HepG2 (cell line): ENCODE measurements around the gene MDP1. TPM values are rescaled to one million over a fixed set of nuclear protein-coding genes. Genes with fewer than 3 reads are reported as not detected.

Source experiments
- ATAC-seq: fragments of 200-7000 bp; cut with Tn5 transposase; 3 replicates; pipeline ENCODE4 v1.9.1; 2020; ENCODE audit warnings: mild to moderate bottlenecking, moderate library complexity
- BruUV-seq: library from RNA; stranded (reverse); fragments of 400-500 nt; replicated peaks from 2 replicates; lab custom pipeline; 2021; lab: Mats Ljungman, UMichigan
- CTCF ChIA-PET: fragments of 300-600 bp; formaldehyde crosslinking; extraction: SDS; loops from one replicate; lab custom pipeline; 2021; ENCODE audit warnings: low total read pairs, inconsistent platforms, low intra/inter-chr PET ratio; lab: Yijun Ruan, JAX
- POLR2A ChIA-PET: fragments of 350-600 bp; sonication (Branson Sonifier 250); formaldehyde crosslinking; loops from one replicate; lab custom pipeline; 2020; ENCODE audit warnings: antibody characterized with exemption, inconsistent platforms; lab: Yijun Ruan, JAX
- DNase-seq: peaks from one replicate; pipeline ENCODE4 v3.0.0-alpha.2; 2015; ENCODE audit warnings: low spot score
- FAIRE-seq: peaks from 3 replicates; lab custom pipeline; 2011; peaks lifted over from hg19 to GRCh38; lab: Jason Lieb, UNC
- H2AFZ ChIP-seq: one replicate; pipeline ENCODE4 v1.6.1; 2011; ENCODE audit warnings: low read length, inconsistent platforms
- H3K27ac ChIP-seq: fragments of 300-600 bp; 3 replicates; pipeline ENCODE4 v1.8.0; 2011; ENCODE audit warnings: mixed run types, mild to moderate bottlenecking, mixed read lengths, low read length, inconsistent platforms; ENCODE audit not compliant: insufficient read depth; ENCODE audit errors: extremely low read length
- H3K27me3 ChIP-seq, 2 experiments: fragments of 200-600 bp in 1 of 2; 2 replicates in 1 of 2; 3 replicates in 1 of 2; pipeline versions ENCODE4 v1.6.0 to v1.8.0; 2011; ENCODE audit warnings: low read length in 2 of 2, mild to moderate bottlenecking in 2 of 2, moderate library complexity in 2 of 2, inconsistent platforms in 1 of 2; ENCODE audit not compliant: insufficient read depth in 2 of 2, control insufficient read depth in 1 of 2
- H3K36me3 ChIP-seq, 2 experiments: fragments of 200-600 bp in 1 of 2; replicated peaks in 1 of 2; 2 replicates in 1 of 2; 3 replicates in 1 of 2; pipeline versions ENCODE4 v1.5.1 to v1.8.0; 2011; ENCODE audit warnings: low read length in 2 of 2, inconsistent platforms in 1 of 2; ENCODE audit not compliant: insufficient read depth in 2 of 2, control insufficient read depth in 1 of 2
- H3K4me1 ChIP-seq: 2 replicates; pipeline ENCODE4 v1.5.1; 2012; ENCODE audit warnings: low read length, inconsistent platforms; ENCODE audit not compliant: insufficient read depth
- H3K4me2 ChIP-seq: 2 replicates; pipeline ENCODE4 v1.6.0; 2011; ENCODE audit warnings: low read depth, low read length, inconsistent platforms
- H3K4me3 ChIP-seq, 3 experiments: fragments of 200-600 bp in 1 of 3; sonication (generic), shearing (Covaris generic) in 1 of 3; replicated peaks in 1 of 3; 2 replicates each; pipeline ENCODE4 v1.5.1; 2011 to 2016; ENCODE audit warnings: low read length in 3 of 3, inconsistent platforms in 2 of 3, low read depth in 2 of 3, mild to moderate bottlenecking in 2 of 3, control low read depth in 1 of 3, mixed read lengths in 1 of 3; ENCODE audit not compliant: insufficient read depth in 1 of 3
- H3K79me2 ChIP-seq: one replicate; pipeline ENCODE4 v1.6.1; 2011; ENCODE audit warnings: low read length, inconsistent platforms; ENCODE audit not compliant: insufficient read depth
- H3K9ac ChIP-seq: 2 replicates; pipeline ENCODE4 v1.6.0; 2011; ENCODE audit warnings: mild to moderate bottlenecking, low read depth, low read length, inconsistent platforms; ENCODE audit not compliant: insufficient read depth
- H3K9me3 ChIP-seq: 2 replicates; pipeline ENCODE4 v1.5.1; 2012; ENCODE audit warnings: mild to moderate bottlenecking, low read length
- H4K20me1 ChIP-seq: 2 replicates; pipeline ENCODE4 v1.6.0; 2011; ENCODE audit warnings: inconsistent platforms, mild to moderate bottlenecking, low read length, moderate library complexity; ENCODE audit not compliant: insufficient read depth
- AGO2 ChIP-seq: fragments of 200-400 bp; formaldehyde crosslinking; optimal IDR thresholded peaks from 2 replicates; pipeline ENCODE3; 2017; ENCODE audit warnings: mild to moderate bottlenecking, low read depth, low read length, moderate library complexity
- ATF6 ChIP-seq: sonication (generic); formaldehyde crosslinking; conservative IDR thresholded peaks from 2 replicates; pipeline ENCODE4 v1.4.0; 2020; ENCODE audit warnings: missing genetic modification reagents
- DZIP1 ChIP-seq: sonication (generic); formaldehyde crosslinking; IDR thresholded peaks from 2 replicates; pipeline ENCODE4 v1.5.0; 2020; ENCODE audit warnings: mild to moderate bottlenecking, missing genetic modification reagents
- GABPB1 ChIP-seq: IDR thresholded peaks from 2 replicates; pipeline ENCODE4 v1.6.1; 2016; ENCODE audit warnings: mild to moderate bottlenecking, missing genetic modification reagents, moderate library complexity, missing compliant biosample characterization
- MLX ChIP-seq: IDR thresholded peaks from 2 replicates; pipeline ENCODE4 v1.6.1; 2016
- POLR2G ChIP-seq: fragments of 200-400 bp; formaldehyde crosslinking; IDR thresholded peaks from 2 replicates; pipeline ENCODE4 v1.6.1; 2018; ENCODE audit warnings: mild to moderate bottlenecking, low read depth, low read length, moderate library complexity
- SRSF9 ChIP-seq: fragments of 200-400 bp; formaldehyde crosslinking; IDR thresholded peaks from 2 replicates; pipeline ENCODE4 v1.6.1; 2018; ENCODE audit warnings: borderline replicate concordance, mild to moderate bottlenecking, low read depth, low read length; ENCODE audit not compliant: insufficient read depth, poor library complexity, severe bottlenecking
- SSRP1 ChIP-seq: IDR thresholded peaks from 2 replicates; pipeline ENCODE4 v1.6.1; 2016; ENCODE audit warnings: control low read depth
- TBX2 ChIP-seq: sonication (generic); formaldehyde crosslinking; IDR thresholded peaks from 2 replicates; pipeline ENCODE4 v1.5.0; 2020; ENCODE audit warnings: missing genetic modification reagents, mild to moderate bottlenecking, borderline replicate concordance
- THAP9 ChIP-seq: sonication (generic); formaldehyde crosslinking; IDR thresholded peaks from 2 replicates; pipeline ENCODE4; 2020; ENCODE audit warnings: missing genetic modification reagents, mild to moderate bottlenecking, borderline replicate concordance
- ZBTB38 ChIP-seq: sonication (generic); formaldehyde crosslinking; IDR thresholded peaks from 2 replicates; pipeline ENCODE4 v1.5.1; 2020; ENCODE audit warnings: mild to moderate bottlenecking, missing genetic modification reagents
- ZNF468 ChIP-seq: sonication (generic); formaldehyde crosslinking; IDR thresholded peaks from 2 replicates; pipeline ENCODE4 v1.8.0; 2022; ENCODE audit warnings: mild to moderate bottlenecking, moderate library complexity, missing genetic modification reagents
- ZNF781 ChIP-seq: sonication (generic); formaldehyde crosslinking; IDR thresholded peaks from 2 replicates; pipeline ENCODE4 v1.5.1; 2020; ENCODE audit warnings: borderline replicate concordance, mild to moderate bottlenecking, missing genetic modification reagents; ENCODE audit errors: not compliant biosample characterization
- WGBS: methylation state at CpG from one replicate; pipeline ENCODE4 v1.1.6; 2017; ENCODE audit warnings: low lambda C conversion rate; 5-methylcytosine and 5-hydroxymethylcytosine counted together
- in situ Hi-C: cut with HindIII; loops from 2 replicates; pipeline ENCODE4 v1.10.0; 2017; ENCODE audit warnings: low pct_unique_long_range_greater_than_20kb; ENCODE audit not compliant: extremely low pct_ligation_motif_present
- intact Hi-C: fragments of 100-400 bp; cut with micrococcal nuclease; formaldehyde crosslinking; loops from one replicate; pipeline ENCODE4 v1.10.0; 2022; ENCODE audit not compliant: unreplicated experiment
- polyA plus RNA-seq, 8 experiments: library from polyadenylated mRNA; depleted of rRNA in 3 of 8; stranded (reverse) in 7 of 8; unstranded in 1 of 8; fragments of >200 nt; fragmentation: Illumina TruSeq in 4 of 8; extraction: Trizol in 4 of 8; gene quantifications; 2 replicates each; pipeline versions ENCODE4 v1.2.1 to v1.2.3, GENCODE V29; 2011 to 2016; ENCODE audit warnings: low read depth in 4 of 8, missing spikeins in 1 of 8, mixed read lengths in 1 of 8; ENCODE audit not compliant: insufficient read depth in 1 of 8
- total RNA-seq, 5 experiments: library from RNA; depleted of rRNA; stranded (reverse); fragments of >200 nt; fragmentation: Illumina TruSeq; extraction: Trizol; gene quantifications; 2 replicates each; pipeline ENCODE4 v1.2.3, GENCODE V29; 2016; ENCODE audit warnings: low read depth in 1 of 5

The MDP1 gene
- total and polyA plus RNA-seq, 2 of the 13 experiments (the other 11 are each of a cell fraction or from before 2014, with no cell fraction given), result 44.1 to 48.7 TPM

GRCh38 chr14:24172871-24173281 lies 43.0 kb downstream of the MDP1 start:
- H2AFZ ChIP-seq, result no peak overlapping the region
- H3K79me2 ChIP-seq, result no peaks in the 10 kb centered on the region
- H3K4me3 ChIP-seq, result no peak overlapping the region
- peak; percentile 12 for ATAC-seq
- H3K9ac ChIP-seq, result no peak overlapping the region
- 92% methylated on average over 20 of the region's 20 CpGs for WGBS
- intact Hi-C loops, result no loop called here
- TF ChIP-seq TBX2 (CRISPR knock-in tag), result no peak
- no peak for TF ChIP-seq MLX (CRISPR knock-in tag)
- peak; percentile 34 for TF ChIP-seq AGO2
- TF ChIP-seq ATF6 (CRISPR knock-in tag), result no peak
- TF ChIP-seq THAP9, result no peak
- TF ChIP-seq SRSF9, result no peak
- 0 out of 2 replicates have a peak, but pooled peaks have one; percentile 31 for TF ChIP-seq DZIP1 (CRISPR knock-in tag)
- TF ChIP-seq GABPB1, result 0 out of 2 replicates have a peak, but pooled peaks have one; percentile 9
- TF ChIP-seq POLR2G, result peak; percentile 23
- peak; percentile 76 for TF ChIP-seq ZBTB38 (CRISPR knock-in tag)
- TF ChIP-seq SSRP1, result peak; percentile 37; the same call in 1 of the 2 replicates
- TF ChIP-seq ZNF781 (CRISPR knock-in tag), result no peak
- TF ChIP-seq ZNF468 (CRISPR knock-in tag), result no peak
- TF ChIP-seq, all 625 proteins: peak for 6
- ChIA-PET POLR2A (interaction anchor here (1.0 to 3.3 kb wide), 4 partner anchors 8 to 26 kb away, joined by 3 to 13 read pairs (median 8); partner anchors contain the start of genes IRF9, PSME2 and RNF31), CTCF (no interaction called here)
- no peaks in the 10 kb centered on the region for H3K9me3 ChIP-seq
- DNase-seq (no peak), FAIRE-seq (no peak)
- no peaks in the 10 kb centered on the region for H3K27me3 ChIP-seq
- no peak overlapping the region for H3K4me2 ChIP-seq
- no peak overlapping the region for H3K27ac ChIP-seq
- in situ Hi-C loops, result no loop called here
- H3K4me1 ChIP-seq, result no peaks in the 10 kb centered on the region
- peaks cover 4 to 9% of the 10 kb centered on the region in 2 experiments; a peak in 3 of 5 replicates for H3K36me3 ChIP-seq
- no peaks in the 10 kb centered on the region for H4K20me1 ChIP-seq
- BruUV-seq, result no TSS peak
